GM12892 (cell line): Measurements from ENCODE around the gene INTS3.
A peak's percentile ranks its signal among the peaks of the same experiment; 100 is the strongest.
"Not testable (repeated sequence)": the region's sequence is repeated elsewhere in the genome, so short reads cannot be mapped to it uniquely, and the experiment has no call there.

ENCODE experiments used
- DNase-seq: peaks from one replicate; pipeline ENCODE4 v3.0.0; 2011; ENCODE audit not compliant: insufficient read length
- FAIRE-seq: peaks from 2 replicates; lab custom pipeline; 2011; peaks lifted over from hg19 to GRCh38; lab: Jason Lieb, UNC
- POLR2A ChIP-seq: IDR thresholded peaks from 2 replicates; pipeline ENCODE4 v1.6.1; 2011; ENCODE audit warnings: low read depth, low read length, control low read depth
- POLR2AphosphoS5 ChIP-seq: IDR thresholded peaks from 2 replicates; pipeline ENCODE4 v1.6.1; 2011; ENCODE audit warnings: low read depth, low read length, control low read depth
- TAF1 ChIP-seq: IDR thresholded peaks from 2 replicates; pipeline ENCODE4 v1.6.1; 2011; ENCODE audit warnings: low read depth, mild to moderate bottlenecking, control low read depth, low read length, borderline replicate concordance

Gene INTS3

GRCh38 chr1:153723687-153724086 is 4.2 kb upstream of the INTS3 start:
- TF ChIP-seq POLR2A: no peak
- no peak for FAIRE-seq
- no peak for DNase-seq

GRCh38 chr1:153724634-153725033 is 3.2 kb upstream of the INTS3 start:
- DNase-seq, FAIRE-seq: not testable (repeated sequence)

GRCh38 chr1:153728305-153729066 is 636 bp downstream of the INTS3 start:
- DNase-seq (no peak), FAIRE-seq (no peak)
- TF ChIP-seq POLR2A: peak; percentile 47; the same call in 1 of the 2 replicates
- no peak for TF ChIP-seq POLR2AphosphoS5

- FAIRE-seq (no peak), DNase-seq (no peak)
- TF ChIP-seq POLR2A (no peak), POLR2AphosphoS5 (no peak), TAF1 (no peak)
These were observed 2.7 kb downstream of the INTS3 start for GRCh38 chr1:153730468-153730988.

- no peak for FAIRE-seq
- no peak for DNase-seq
- TF ChIP-seq TAF1 (no peak), POLR2A (no peak), POLR2AphosphoS5 (no peak)
These were observed 6.1 kb downstream of the INTS3 start for GRCh38 chr1:153733970-153734369.

GRCh38 chr1:153734396-153735089 is 6.7 kb downstream of the INTS3 start:
- FAIRE-seq (peak; percentile 38), DNase-seq (no peak)

GRCh38 chr1:153735090-153735420 is 7.2 kb downstream of the INTS3 start:
- no peak for DNase-seq
- FAIRE-seq: no peak
- TF ChIP-seq POLR2A: no peak
- no peak for TF ChIP-seq TAF1
- no peak for TF ChIP-seq POLR2AphosphoS5

More at GRCh38 chr1:153734396-153735089, 6.7 kb downstream of the INTS3 start:
- TF ChIP-seq TAF1 (no peak), POLR2A (no peak), POLR2AphosphoS5 (no peak)

- FAIRE-seq: peak; percentile 14
- TF ChIP-seq POLR2AphosphoS5: no peak
- TF ChIP-seq TAF1: no peak
- TF ChIP-seq POLR2A: no peak
- no peak for DNase-seq
These were observed 14.1 kb downstream of the INTS3 start for GRCh38 chr1:153741986-153742385.

GRCh38 chr1:153742411-153743142 is 14.7 kb downstream of the INTS3 start:
- DNase-seq (no peak), FAIRE-seq (peak; percentile 91)
- no peak for TF ChIP-seq POLR2A
- TF ChIP-seq TAF1: no peak
- TF ChIP-seq POLR2AphosphoS5: no peak

GRCh38 chr1:153745417-153745816 is 17.6 kb downstream of the INTS3 start:
- DNase-seq (no peak), FAIRE-seq (no peak)
- TF ChIP-seq POLR2AphosphoS5 (no peak), POLR2A (no peak), TAF1 (no peak)

- TF ChIP-seq POLR2A (no peak), POLR2AphosphoS5 (no peak), TAF1 (no peak)
- no peak for FAIRE-seq
- DNase-seq: no peak
These were observed 18.3 kb downstream of the INTS3 start for GRCh38 chr1:153746174-153746573.
